ENCODE measurements around the gene SMOC1. TPM values are rescaled to one million over a fixed set of nuclear protein-coding genes. Genes with fewer than 3 reads are reported as not detected.

SMOC1 gene
- total RNA-seq, 1 experiment from 2014 or later: 0.46 TPM

DNA sequence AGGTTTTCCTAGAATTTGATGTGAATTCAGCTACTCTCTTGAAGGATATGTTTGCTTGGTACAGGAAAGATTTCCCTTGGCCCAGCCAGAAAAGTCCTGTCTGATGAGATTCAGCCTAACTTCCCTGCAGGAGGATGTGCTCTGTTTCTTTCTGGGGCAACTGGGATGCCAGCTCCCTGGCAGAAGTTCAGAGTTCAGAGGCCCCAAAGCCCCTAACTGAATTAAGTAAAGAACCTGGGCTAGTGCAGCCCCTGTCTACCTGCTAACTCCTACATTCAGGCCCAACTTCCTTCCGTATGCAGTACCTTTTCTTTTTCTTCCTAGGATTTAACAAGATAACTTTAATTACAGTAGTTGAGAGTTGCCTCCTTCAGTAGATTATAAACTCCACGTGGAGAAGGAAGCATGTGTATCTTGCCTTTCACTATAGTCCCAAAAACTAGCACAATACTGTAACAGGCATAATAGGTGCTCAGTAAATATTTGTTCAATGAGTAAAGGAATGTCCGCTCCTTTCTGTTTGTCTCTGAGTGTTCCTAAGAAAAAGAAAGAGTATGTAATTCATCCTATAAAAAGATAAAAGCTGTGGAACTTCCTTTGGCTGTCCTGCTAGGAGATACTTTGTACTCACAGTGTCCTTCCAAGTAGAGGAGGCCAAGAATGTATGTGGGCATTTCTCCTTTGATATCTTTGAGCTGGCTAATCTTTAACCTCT, 168.5 kb downstream of the SMOC1 start:
- H3K36me3 ChIP-seq (ENCODE audit: control insufficient read depth, insufficient read depth, low read length): no peaks in the 10 kb centered on the region
- no peak overlapping the region for H3K27ac ChIP-seq (ENCODE audit: low read length)
- POLR2A ChIA-PET: no interaction called here
- TF ChIP-seq TCF7L2 (IDR thresholded peaks at IDR 0.05; ENCODE audit: low read depth, low read length) (no peak), POLR2AphosphoS5 (IDR thresholded peaks at IDR 0.05; ENCODE audit: low read depth, low read length) (no peak), SIN3A (IDR thresholded peaks at IDR 0.05; ENCODE audit: borderline replicate concordance, insufficient read depth, low read depth, low read length) (no peak)
- TF ChIP-seq, protein P1, sequence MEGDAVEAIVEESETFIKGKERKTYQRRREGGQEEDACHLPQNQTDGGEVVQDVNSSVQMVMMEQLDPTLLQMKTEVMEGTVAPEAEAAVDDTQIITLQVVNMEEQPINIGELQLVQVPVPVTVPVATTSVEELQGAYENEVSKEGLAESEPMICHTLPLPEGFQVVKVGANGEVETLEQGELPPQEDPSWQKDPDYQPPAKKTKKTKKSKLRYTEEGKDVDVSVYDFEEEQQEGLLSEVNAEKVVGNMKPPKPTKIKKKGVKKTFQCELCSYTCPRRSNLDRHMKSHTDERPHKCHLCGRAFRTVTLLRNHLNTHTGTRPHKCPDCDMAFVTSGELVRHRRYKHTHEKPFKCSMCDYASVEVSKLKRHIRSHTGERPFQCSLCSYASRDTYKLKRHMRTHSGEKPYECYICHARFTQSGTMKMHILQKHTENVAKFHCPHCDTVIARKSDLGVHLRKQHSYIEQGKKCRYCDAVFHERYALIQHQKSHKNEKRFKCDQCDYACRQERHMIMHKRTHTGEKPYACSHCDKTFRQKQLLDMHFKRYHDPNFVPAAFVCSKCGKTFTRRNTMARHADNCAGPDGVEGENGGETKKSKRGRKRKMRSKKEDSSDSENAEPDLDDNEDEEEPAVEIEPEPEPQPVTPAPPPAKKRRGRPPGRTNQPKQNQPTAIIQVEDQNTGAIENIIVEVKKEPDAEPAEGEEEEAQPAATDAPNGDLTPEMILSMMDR (IDR thresholded peaks at IDR 0.05): no peak
- TF ChIP-seq, protein P2, sequence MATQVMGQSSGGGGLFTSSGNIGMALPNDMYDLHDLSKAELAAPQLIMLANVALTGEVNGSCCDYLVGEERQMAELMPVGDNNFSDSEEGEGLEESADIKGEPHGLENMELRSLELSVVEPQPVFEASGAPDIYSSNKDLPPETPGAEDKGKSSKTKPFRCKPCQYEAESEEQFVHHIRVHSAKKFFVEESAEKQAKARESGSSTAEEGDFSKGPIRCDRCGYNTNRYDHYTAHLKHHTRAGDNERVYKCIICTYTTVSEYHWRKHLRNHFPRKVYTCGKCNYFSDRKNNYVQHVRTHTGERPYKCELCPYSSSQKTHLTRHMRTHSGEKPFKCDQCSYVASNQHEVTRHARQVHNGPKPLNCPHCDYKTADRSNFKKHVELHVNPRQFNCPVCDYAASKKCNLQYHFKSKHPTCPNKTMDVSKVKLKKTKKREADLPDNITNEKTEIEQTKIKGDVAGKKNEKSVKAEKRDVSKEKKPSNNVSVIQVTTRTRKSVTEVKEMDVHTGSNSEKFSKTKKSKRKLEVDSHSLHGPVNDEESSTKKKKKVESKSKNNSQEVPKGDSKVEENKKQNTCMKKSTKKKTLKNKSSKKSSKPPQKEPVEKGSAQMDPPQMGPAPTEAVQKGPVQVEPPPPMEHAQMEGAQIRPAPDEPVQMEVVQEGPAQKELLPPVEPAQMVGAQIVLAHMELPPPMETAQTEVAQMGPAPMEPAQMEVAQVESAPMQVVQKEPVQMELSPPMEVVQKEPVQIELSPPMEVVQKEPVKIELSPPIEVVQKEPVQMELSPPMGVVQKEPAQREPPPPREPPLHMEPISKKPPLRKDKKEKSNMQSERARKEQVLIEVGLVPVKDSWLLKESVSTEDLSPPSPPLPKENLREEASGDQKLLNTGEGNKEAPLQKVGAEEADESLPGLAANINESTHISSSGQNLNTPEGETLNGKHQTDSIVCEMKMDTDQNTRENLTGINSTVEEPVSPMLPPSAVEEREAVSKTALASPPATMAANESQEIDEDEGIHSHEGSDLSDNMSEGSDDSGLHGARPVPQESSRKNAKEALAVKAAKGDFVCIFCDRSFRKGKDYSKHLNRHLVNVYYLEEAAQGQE (IDR thresholded peaks at IDR 0.05; ENCODE audit: insufficient read depth in 1 of 2, low read depth in 2 of 2, low read length in 1 of 2): no peak
- no peaks in the 10 kb centered on the region for H3K4me1 ChIP-seq (ENCODE audit: control insufficient read depth, insufficient read depth, low read length)
- CTCF ChIA-PET: no interaction called here
- BruUV-seq (replicated peaks): no TSS peak
- no peak overlapping the region for H3K4me3 ChIP-seq (ENCODE audit: low read depth in 2 of 2, low read length in 2 of 2)
- ATAC-seq (no peak), DNase-seq (ENCODE audit: low read depth, low spot score) (no peak)
- H3K9me3 ChIP-seq (ENCODE audit: control insufficient read depth, insufficient read depth, low read depth, low read length): no peaks in the 10 kb centered on the region
- intact Hi-C loops (cut with micrococcal nuclease; ENCODE audit: unreplicated experiment) (no loop called here), in situ Hi-C loops (cut with HindIII; ENCODE audit: low pct_unique_long_range_greater_than_20kb, low sequenced_read_pairs) (no loop called here)
- H3K27me3 ChIP-seq (ENCODE audit: control insufficient read depth, insufficient read depth, low read length): no peaks in the 10 kb centered on the region; the same call in 1 of the 2 replicates

DNA sequence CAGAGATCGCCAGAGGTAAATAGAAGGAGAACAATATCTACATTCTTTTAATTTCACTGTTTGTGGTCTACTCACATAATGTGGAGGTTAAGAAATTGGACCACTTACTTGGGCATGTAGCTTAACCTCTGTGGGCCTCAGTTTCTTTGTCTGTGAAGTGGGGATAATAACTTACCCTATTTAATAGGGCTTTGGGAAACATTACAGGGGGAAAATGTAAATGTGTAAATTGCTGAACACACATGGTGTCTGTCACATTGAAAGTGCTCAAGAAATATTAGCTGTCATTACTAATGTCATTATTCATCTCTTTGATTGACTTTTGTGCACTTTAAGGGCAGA, 169.1 kb downstream of the SMOC1 start:
- BruUV-seq (replicated peaks): no TSS peak
- TF ChIP-seq, protein P1 (IDR thresholded peaks at IDR 0.05): no peak
- TF ChIP-seq, protein P2 (IDR thresholded peaks at IDR 0.05; ENCODE audit: insufficient read depth in 1 of 2, low read depth in 2 of 2, low read length in 1 of 2): no peak
- TF ChIP-seq POLR2AphosphoS5 (IDR thresholded peaks at IDR 0.05; ENCODE audit: low read depth, low read length): no peak
- TF ChIP-seq SIN3A (IDR thresholded peaks at IDR 0.05; ENCODE audit: borderline replicate concordance, insufficient read depth, low read depth, low read length): no peak
- no peak for TF ChIP-seq TCF7L2 (IDR thresholded peaks at IDR 0.05; ENCODE audit: low read depth, low read length)
- H3K36me3 ChIP-seq (ENCODE audit: control insufficient read depth, insufficient read depth, low read length): no peaks in the 10 kb centered on the region
- no peak overlapping the region for H3K4me3 ChIP-seq (ENCODE audit: low read depth in 2 of 2, low read length in 2 of 2)
- in situ Hi-C loops (cut with HindIII; ENCODE audit: low pct_unique_long_range_greater_than_20kb, low sequenced_read_pairs): no loop called here
- H3K27me3 ChIP-seq (ENCODE audit: control insufficient read depth, insufficient read depth, low read length): no peaks in the 10 kb centered on the region; the same call in 1 of the 2 replicates
- no peak for ATAC-seq
- ChIA-PET POLR2A (no interaction called here), CTCF (no interaction called here)
- no peaks in the 10 kb centered on the region for H3K9me3 ChIP-seq (ENCODE audit: control insufficient read depth, insufficient read depth, low read depth, low read length)
- DNase-seq (ENCODE audit: low read depth, low spot score): no peak
- intact Hi-C loops (cut with micrococcal nuclease; ENCODE audit: unreplicated experiment): no loop called here
- H3K27ac ChIP-seq (ENCODE audit: low read length): no peak overlapping the region
- H3K4me1 ChIP-seq (ENCODE audit: control insufficient read depth, insufficient read depth, low read length): no peaks in the 10 kb centered on the region

Measured in Panc1 (cell line).